Right renal pelvis (tissue), 4 donors: ENCODE data around the gene PICK1. TPM values are rescaled to one million over a fixed set of nuclear protein-coding genes. Genes with fewer than 3 reads are reported as not detected.

Experiments used
- DNase-seq, 4 donors: peaks; one replicate each; pipeline ENCODE4 v3.0.0-alpha.2; 2013; ENCODE audit warnings: low read depth in 4 of 4, low spot score in 3 of 4, missing footprints in 1 of 4
- polyA plus RNA-seq, 4 donors: library from polyadenylated mRNA; unstranded; fragments of 120-200 nt; gene quantifications; one replicate each; pipeline ENCODE4 v1.2.1, GENCODE V29; 2013; ENCODE audit not compliant: insufficient read length in 4 of 4

PICK1 gene
- polyA plus RNA-seq, 4 donors: 27.5 to 38.8 (median 29.3) TPM

GRCh38 chr22:38086001-38086845 is 29.0 kb downstream of the PICK1 start:
- no peak for DNase-seq

GRCh38 chr22:38086942-38087341 is 29.7 kb downstream of the PICK1 start:
- DNase-seq: no peak

- no peak for DNase-seq
Measured at GRCh38 chr22:38087855-38088254, 30.7 kb downstream of the PICK1 start.

GRCh38 chr22:38088629-38089473 is 31.6 kb downstream of the PICK1 start:
- no peak for DNase-seq

- DNase-seq: no peak
Measured at GRCh38 chr22:38089474-38089851, 32.3 kb downstream of the PICK1 start.

- no peak for DNase-seq
Measured at GRCh38 chr22:38097058-38097457, 39.9 kb downstream of the PICK1 start.

- no peak for DNase-seq
Measured at GRCh38 chr22:38097557-38098409, 40.6 kb downstream of the PICK1 start.

- DNase-seq: no peak
Measured at GRCh38 chr22:38098410-38099249, 41.4 kb downstream of the PICK1 start.

- DNase-seq: no peak
Measured at GRCh38 chr22:38103641-38104040, 46.4 kb downstream of the PICK1 start.

- no peak for DNase-seq
Measured at GRCh38 chr22:38104084-38104483, 46.9 kb downstream of the PICK1 start.

- DNase-seq: no peak
Measured at GRCh38 chr22:38106814-38107578, 49.8 kb downstream of the PICK1 start.

- DNase-seq: no peak
Measured at GRCh38 chr22:38107692-38108515, 50.7 kb downstream of the PICK1 start.

GRCh38 chr22:38108561-38109319 is 51.5 kb downstream of the PICK1 start:
- DNase-seq: no peak

GRCh38 chr22:38109371-38110001 is 52.3 kb downstream of the PICK1 start:
- no peak for DNase-seq

- DNase-seq: peak in 3 of 4 donors; percentile 38 to 68 (median 60)
Measured at GRCh38 chr22:38110008-38110862, 53.0 kb downstream of the PICK1 start, which contains the start of gene BAIAP2L2. Gene BAIAP2L2, minus strand, starts transcription at chr22:38110684. Its CDS starts 159 bp downstream, at chr22:38110525.
